OCI-LY1 (cell line): ENCODE measurements around the gene CEP63.

Experiments used
- CTCF ChIP-seq: fragments of 200-600 bp; sonication (generic), shearing (Covaris generic); IDR thresholded peaks from 2 replicates; pipeline ENCODE4 v1.5.1; 2017; ENCODE audit warnings: mild to moderate bottlenecking, antibody characterized with exemption, low read length, moderate library complexity, mixed read lengths
- EZH2 ChIP-seq: fragments of 200-600 bp; sonication (generic), shearing (Covaris generic); IDR thresholded peaks from 2 replicates; pipeline ENCODE4 v1.8.0; 2017; ENCODE audit warnings: borderline replicate concordance, mixed run types, mild to moderate bottlenecking, antibody characterized with exemption, low read length, moderate library complexity, mixed read lengths

GRCh38 chr3:134576426-134576825 lies 90.6 kb downstream of the CEP63 start:
- TF ChIP-seq CTCF (no peak), EZH2 (no peak)
